PC-3 (cell line): ENCODE data around the gene KDM7A.

Experiments used
- EZH2 ChIP-seq: fragments of 300-600 bp; sonication (generic); IDR thresholded peaks from one replicate; pipeline ENCODE4 v1.6.1; 2017; ENCODE audit warnings: antibody characterized with exemption, mild to moderate bottlenecking, low read length; ENCODE audit not compliant: unreplicated experiment
- EZH2phosphoT487 ChIP-seq: fragments of 300-600 bp; sonication (generic); IDR thresholded peaks from 2 replicates; pipeline ENCODE4 v1.6.1; 2018; ENCODE audit warnings: mild to moderate bottlenecking, antibody characterized with exemption, low read length, borderline replicate concordance
- TF ChIP-seq, protein P1 (sequence below): fragments of 300-600 bp; sonication (generic); conservative IDR thresholded peaks from 2 replicates; pipeline ENCODE4 v1.5.1; 2017; ENCODE audit warnings: antibody characterized with exemption, low read depth, mild to moderate bottlenecking, low read length

DNA sequence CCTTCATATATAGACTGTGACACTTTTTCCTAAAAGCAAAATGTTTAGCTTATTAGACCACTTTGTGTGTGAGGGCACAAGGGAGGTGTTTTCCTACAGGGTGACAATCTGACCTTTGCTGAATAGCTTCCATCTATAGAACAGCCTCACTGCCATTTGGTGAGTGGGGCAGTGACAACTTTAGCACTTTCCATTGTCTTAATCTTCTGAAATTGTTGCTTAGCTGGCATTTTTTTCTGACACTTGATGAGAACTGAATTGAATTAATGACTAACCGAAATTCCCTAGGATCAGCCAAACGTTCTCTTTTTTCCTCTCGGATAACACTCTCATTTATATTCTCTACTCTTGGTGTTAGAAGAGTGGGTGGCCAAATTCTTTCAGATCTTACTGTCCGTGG, 30.2 kb downstream of the KDM7A start:
- TF ChIP-seq EZH2, result no peak
- TF ChIP-seq, protein P1, sequence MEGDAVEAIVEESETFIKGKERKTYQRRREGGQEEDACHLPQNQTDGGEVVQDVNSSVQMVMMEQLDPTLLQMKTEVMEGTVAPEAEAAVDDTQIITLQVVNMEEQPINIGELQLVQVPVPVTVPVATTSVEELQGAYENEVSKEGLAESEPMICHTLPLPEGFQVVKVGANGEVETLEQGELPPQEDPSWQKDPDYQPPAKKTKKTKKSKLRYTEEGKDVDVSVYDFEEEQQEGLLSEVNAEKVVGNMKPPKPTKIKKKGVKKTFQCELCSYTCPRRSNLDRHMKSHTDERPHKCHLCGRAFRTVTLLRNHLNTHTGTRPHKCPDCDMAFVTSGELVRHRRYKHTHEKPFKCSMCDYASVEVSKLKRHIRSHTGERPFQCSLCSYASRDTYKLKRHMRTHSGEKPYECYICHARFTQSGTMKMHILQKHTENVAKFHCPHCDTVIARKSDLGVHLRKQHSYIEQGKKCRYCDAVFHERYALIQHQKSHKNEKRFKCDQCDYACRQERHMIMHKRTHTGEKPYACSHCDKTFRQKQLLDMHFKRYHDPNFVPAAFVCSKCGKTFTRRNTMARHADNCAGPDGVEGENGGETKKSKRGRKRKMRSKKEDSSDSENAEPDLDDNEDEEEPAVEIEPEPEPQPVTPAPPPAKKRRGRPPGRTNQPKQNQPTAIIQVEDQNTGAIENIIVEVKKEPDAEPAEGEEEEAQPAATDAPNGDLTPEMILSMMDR, result no peak
- no peak for TF ChIP-seq EZH2phosphoT487
